ENCODE measurements around the gene TMEM176A.

- TF ChIP-seq CTCF (IDR thresholded peaks at IDR 0.05; ENCODE audit: poor library complexity, severe bottlenecking) (no peak), EZH2 (IDR thresholded peaks at IDR 0.05; ENCODE audit: borderline replicate concordance, insufficient read depth, low read length, poor library complexity, severe bottlenecking) (no peak), EP300 (conservative IDR thresholded peaks at IDR 0.05; ENCODE audit: poor library complexity, severe bottlenecking) (no peak), RAD21 (conservative IDR thresholded peaks at IDR 0.05) (no peak), SMC3 (conservative IDR thresholded peaks at IDR 0.05; ENCODE audit: poor library complexity) (no peak)
These were observed 19.5 kb upstream of the TMEM176A start for GRCh38 chr7:150781103-150781502.
